Fibroblast of skin of right quadriceps (primary cell): ENCODE data around the gene SPTB.

Source experiments
- DNase-seq: peaks from one replicate; pipeline ENCODE4 v3.0.0-alpha.2; 2013

SPTB gene

DNA sequence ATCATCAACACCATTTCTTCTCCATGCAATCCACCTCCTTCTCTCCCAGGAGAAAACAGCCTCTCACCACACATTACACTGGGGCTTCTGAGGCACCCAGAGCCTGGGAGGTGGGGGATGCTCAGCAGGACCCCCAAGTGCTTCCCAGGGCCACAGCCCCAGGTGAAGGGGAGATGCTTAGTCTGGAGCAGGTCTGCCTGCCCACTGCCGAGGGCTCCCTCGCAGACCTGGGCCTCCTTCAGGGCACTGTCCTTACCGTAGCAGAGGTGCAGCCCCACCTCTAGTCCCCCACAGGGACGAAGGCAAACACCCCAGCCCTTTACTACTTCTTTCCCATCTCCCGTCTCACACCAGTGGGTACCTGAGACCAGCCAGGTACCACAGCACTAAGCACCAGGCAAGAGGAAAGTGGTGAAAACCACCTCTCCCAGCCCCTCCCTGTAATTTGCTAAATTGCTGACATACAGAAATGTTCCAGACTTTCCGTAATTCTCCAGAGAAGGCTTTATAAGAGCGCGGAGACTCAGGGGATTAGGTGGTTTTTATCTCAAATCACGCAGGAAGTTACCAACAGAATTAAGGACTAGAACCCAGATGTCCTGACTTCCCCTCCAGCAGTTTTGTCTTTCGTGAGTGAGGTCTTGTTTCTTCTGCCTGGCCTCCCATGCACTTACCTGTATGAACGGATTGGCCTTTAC lies 116.5 kb downstream of the SPTB start:
- DNase-seq: no peak

DNA sequence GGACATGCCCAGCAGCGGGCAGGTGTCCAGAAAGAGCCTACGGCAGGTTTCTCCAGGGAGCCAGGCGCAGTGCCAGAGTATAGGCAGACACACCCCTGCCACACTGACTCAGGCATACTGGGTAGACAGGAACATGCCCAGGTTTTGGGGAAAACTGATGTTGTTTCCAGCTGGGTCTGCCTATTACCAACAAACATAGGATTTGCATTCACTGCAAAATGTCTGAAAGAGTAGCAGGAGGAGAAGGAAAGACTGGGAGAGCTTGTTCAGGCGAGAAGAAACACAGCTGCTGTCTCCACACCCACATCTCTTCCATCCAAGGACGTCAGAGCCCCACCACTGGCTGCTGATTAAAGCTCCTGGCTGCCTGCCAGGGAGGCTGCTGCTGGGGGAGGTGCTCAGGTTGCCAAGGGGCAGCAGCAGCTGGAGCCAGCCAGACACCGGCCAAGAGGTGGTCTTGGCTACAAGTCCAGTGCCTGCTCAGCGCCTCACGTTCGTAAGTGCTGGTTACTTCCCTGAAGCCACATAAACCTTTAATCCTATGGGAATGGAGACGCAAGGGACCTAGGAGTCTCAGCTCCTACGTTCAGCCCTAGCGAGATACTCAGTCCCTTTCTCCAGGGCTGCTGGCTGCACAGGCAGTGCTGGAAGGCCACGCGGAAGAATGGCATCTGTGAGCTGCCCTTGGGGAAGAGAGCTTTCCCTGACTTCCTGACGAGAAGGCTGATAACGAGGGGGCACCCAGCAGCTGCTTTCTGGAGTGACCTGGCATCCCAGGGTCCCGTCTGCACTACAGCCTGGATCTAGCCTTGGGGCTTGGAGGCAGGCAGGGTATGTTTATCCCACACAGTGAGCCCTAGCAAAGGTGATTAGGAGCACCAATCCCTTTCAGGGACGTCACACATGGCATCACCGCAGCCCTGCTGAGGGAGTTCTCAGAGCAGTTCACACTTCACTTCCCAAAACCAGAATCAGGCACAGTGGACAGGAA lies 117.4 kb downstream of the SPTB start:
- DNase-seq: peak; percentile 87

DNA sequence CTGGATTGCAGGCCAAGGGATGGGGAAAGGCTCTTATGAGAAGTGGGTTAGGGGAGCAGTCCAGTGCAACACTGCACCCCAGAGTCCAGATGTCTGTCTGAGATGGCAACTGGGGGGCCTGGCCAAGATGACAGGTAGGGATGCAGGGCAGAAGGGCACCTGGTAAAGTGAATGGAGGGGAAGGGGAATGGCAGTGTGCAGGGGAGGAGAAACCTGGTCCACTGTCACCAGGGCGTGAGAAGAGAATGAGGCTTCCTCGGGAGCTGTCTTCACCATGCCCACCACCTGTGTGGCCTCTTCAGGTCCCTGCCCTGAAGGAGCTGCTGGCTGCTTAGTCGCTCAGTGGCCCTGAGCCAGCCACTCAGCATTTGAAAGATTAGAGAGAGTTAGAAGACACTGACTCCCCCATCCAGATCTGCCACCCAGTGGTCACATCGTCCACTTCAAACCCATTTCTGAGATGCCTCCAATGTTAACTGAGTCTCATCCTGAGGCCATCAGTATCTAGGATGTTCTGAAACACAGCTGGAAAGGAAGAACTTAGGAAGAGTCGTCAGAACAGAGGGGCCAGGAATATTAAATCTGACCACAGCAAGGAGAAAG lies 118.2 kb downstream of the SPTB start:
- peak; percentile 42 for DNase-seq

DNA sequence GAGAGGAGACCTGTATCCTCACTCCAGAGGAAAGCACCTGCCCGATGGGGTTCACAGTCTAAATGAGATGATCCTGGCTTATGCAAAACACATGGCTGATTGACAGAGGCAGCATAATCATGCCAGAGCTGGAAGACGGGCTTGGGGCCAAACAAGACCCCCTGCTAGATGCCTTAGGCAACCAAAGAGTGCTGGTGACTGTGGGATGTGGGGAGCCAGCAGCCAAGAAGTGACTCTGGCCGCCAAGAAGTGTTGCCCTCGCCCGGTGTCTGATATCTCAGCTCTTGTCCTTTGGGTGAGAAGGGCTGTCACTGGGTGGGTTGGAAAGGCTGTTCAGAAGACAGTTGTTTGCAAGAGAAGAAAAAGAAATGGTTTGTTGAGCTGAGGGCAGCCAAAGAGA lies 118.8 kb downstream of the SPTB start:
- no peak for DNase-seq

DNA sequence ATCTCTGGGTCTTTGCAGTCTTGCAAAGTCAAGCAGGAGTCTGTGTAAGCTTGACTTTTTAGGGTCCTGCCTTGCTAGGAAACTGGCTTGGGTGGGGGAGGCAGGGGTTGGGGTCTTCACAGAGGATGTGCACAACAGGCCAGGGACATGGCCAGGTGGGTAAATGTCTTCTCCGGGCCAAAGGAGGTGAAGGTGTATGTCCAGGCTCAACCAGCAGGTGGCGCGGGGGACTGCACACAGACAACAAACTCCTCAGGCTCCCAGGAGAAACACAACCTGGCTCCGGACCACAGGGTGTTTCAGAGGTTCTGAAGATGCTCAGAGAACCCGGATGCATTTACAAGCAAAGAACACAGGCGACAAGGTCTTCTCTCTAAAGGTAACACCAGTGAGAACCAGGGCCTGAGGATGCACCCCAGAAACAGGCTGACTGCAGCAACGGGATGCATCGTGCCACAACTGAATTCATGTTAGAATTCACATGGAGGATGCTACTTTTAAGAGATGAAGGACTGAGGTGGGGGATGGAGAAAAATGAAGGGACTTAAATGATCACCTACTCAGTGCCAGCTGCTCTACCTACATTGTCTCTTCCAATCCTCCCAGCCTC lies 119.5 kb downstream of the SPTB start:
- DNase-seq: peak; percentile 17

DNA sequence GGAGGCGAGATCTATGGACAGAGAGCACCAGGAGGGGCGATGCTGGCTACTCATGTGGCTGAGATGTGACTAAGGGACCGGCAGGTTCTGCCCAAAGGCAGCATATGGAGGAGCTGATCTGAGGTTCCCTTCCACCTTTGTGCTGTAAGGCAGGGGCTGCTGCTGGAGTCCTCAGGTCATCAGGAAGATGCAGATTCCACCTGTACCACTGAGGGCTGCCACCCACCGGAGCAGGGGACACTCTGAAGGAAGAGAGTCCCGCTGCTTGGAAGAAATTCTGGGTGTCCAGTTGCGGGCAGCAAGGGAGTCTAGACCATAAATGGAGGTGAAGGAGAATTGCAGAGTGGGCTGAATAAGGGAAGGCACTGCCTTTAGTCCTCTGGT lies 120.2 kb downstream of the SPTB start:
- DNase-seq: no peak

DNA sequence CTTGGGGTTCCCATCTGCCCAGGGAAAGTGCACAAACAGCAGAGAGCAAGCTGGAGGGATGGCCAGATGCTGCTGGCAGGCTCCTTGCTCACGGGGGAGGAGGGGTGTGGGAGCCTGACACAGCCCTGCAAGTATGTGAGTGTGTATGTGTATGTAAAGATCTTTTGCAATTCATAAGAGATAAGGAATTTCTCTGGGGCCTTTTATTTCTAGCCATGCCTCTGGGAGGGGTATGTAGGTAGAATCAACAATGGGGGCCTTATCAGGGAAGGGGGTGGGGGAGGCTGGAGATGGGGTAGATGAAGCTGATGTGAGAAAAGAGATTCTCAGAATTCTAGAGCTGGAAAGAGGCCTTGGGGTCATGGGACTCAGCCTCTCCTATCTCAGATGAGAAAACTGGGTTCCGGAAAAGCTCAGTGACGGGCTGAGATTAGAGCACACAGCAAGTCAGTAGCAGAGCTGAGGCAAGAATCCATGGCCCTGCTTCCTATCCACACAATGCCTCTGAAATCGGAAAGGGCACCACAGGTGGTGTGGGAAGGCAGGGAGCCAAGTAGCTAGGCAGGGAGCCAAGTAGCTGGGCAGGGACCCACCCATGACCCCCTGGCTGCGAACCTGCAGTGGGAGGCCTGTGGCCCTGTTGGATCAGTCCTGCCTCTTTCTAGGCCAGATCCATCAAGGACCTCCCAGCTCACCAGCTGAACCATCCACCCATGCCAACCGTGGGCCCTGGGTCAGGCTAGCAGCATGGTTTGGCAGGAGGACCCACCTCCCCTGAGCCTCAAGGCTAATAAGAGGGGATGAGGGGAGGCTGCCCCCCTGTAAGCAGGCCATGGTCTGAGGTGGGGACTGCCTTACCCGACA lies 120.8 kb downstream of the SPTB start:
- peak; percentile 90 for DNase-seq

DNA sequence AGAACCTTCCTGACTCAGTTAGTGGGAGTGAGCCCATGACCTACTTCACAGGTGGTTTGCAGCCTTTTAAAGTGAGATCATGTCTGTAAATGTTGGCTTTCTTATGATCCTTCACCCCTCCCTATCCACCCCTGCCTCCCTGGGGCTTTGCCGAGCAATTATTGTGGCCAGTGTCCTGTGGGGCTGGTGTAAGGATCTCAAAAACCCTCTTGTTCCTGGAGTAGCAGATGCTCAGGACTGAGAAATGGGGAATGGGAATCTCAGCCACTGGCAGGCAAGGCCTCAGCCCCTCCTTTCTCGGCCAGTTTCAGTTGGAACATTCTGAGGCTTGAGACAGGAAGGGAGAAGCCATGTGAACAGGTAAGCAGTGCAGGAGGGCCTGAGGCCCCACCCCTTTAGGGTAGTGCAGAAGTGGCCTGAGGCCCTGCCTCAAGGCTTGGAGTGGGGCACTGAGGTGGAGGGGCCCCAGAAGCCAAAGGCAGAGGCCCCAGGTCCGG lies 121.6 kb downstream of the SPTB start:
- DNase-seq: peak; percentile 58

DNA sequence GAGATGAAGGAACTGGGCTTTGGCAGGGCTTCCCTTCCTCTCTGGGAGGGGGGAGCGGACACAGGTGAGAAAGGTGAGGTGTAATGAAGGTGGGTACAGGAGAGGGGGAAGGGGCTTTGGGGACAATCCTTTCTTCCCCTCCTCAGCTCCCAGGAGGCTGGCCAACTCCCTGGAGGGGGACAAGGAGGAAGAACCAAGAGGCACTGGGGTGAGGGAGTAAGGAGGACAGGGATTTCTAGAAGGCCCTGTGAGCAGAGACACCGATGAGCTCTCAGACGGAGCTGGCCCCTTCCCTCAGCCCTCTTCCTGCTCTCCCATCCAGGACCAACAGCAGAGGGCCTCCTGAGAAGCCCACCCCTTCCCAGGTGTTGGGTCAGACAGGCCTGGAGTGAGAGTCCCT lies 122.1 kb downstream of the SPTB start:
- DNase-seq: no peak

DNA sequence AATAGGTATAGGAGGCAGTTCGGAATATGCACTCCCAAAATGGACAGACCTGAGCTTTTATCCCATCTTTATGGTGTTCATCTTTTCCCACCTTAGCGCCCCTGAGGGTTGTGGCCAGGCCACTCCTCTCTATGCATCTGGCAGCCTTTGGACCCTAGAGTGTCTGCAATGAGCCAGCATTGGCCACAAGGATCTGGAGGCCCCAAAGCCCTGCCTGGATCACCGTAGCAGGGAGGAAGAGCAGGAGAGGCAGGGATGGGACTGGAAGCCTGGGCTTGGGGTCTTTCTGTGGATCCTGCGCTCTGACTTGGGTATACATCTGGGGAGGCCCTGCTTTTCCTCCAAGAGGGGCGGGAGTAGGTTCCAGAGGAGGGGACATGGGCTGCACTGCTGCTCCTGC lies 123.0 kb downstream of the SPTB start:
- DNase-seq: no peak

DNA sequence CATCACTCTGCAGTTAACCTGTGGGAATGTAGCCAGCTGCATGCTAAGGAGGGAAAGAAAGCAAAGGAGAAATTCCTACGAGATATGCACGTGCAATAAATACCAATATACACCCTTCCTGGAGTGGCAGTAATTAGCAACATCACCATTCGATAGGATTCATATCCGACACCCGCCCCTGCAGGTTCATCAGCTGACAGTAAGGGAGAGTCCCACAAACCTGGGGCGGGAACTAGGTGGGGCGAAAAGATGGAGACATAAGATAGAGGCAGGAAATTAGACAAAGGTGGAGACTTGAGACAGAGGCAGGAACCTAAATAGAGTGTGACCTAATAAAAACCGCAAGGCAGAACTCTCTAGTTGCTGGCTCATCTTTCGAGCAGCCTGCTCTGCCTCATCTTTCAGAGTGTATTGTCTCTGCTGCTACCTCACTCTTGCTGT lies 123.9 kb downstream of the SPTB start:
- DNase-seq: peak; percentile 60

DNA sequence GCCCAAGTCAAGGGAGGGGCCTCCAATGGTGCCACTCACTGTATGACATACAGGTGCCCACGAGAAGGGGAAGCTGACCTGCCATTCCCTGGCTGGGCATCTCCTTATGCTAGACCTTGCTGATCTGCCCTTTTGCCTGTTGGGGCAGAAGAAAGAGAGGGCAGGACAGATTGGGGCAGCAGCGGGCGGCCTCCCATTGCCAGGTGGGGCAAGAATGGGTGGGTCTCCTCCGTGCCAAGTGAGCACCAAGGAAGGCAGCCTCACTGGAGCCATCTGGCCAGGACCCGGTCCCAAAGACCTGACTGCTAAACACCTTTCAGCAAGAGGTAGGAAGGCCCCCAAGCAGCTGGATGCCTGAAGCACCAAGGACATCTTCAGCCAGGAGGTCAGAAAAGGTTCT lies 125.0 kb downstream of the SPTB start:
- no peak for DNase-seq

DNA sequence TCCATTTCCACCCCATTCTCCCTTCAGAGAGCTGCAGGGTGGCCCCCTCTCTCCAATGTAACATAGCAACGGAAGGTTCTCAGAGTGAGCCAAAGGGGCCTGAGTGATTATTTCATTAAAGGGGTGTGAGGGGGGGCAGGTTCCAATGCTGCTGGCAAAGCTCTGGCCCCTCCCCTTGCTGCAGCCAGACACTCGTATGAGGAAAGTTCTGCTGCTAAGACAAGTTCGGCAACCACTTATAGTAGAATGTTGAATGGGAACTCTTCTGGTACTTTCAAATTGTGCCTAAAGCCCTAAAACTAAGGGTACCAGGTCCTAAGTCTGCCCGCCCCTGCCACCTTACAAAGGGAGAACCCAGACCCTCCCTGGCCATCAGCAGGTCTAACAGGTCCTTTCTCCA lies 125.7 kb downstream of the SPTB start:
- no peak for DNase-seq

DNA sequence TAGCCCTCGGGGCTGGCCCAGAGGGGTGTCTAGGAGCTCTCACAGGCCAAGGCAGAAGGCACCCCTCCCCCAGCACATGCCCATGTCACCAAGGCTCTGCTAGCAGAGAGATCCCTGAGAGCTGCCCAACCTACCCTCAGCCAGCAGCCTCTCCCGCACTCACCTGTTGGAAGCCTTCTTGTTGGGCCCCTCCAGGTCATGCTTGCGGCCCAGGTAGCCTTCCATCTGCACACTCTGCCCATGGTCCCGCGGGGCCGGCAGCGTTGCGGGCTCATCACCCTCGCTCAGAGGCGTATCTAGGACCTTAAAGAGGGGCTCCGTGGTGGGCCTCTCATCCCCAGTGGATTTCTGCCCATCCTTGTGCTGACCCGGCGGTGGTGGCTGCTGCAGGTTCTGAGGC lies 126.3 kb downstream of the SPTB start:
- DNase-seq: no peak

DNA sequence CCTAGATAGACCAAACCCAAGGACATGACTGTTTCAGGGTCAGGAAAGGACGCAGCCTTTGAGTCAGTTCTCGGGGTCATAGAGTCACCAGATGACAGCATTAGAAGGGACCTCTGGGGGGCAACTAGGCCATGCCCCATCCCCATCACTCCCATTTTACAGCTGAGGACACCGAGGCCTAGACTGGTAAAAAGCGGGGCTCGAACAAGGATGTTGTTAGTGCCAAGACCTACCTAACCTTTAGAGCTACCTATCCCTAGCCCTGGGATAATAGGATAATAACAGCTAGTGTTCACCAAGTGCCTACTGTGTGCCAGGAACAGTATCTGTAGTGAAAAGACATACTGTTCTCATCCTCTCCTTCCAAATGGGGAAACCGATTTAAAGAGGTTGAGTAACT lies 126.8 kb downstream of the SPTB start:
- no peak for DNase-seq

DNA sequence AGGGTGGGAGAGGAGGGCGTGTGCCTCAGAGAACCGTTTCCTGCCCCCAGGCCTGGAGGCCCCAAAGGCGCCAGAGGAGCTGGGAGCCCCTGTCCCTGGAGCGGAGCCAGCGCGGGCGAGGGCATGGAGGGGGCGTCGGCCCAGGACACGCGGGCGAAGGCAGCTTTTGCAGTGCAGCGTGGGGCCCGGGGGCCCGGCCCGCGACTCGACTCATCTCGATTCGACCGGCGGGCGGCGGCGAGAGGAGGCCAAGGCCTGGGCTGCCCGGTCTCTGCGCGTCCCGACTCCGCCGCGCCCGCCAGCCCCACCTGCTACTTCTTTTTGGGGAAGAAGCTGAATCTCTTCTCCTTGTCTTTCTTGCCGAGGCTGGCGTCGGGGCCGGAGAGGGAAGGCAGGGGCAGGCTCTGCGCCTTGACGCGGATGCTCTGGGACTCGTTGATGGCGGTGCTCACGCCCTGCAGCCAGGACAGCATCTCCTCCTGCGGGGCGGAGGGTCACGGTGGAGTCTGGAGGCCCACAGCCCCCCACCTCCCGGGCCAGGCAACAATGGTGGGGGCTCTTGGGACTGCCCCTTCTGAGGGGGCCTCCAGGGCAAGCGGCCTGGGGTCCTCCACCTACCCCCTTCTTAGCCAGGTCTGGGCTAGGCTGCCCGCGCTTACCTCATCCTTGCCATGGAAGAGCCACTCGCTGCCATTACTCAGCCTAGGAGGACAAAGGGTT lies 130.6 kb downstream of the SPTB start:
- DNase-seq: no peak

DNA sequence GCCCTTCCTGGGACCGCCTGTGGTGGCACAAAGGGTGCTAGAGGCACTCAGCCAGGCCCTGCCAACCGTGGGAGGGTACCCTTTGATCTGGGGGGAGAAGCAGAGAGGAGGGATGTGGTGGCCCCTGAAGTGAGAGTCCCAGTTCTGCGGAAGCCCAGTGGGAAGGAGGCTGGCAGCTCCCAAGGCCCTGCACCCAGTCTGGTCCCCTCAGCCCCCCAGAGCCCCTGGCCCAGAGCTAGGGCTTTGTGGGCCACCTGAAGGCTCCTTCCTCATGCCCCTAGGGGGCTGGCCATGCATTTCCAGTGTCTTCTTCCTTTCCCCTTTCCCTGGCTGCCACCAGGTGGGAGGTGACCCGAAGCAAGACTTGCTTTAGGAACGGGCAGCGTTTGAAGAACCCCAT lies 131.2 kb downstream of the SPTB start:
- no peak for DNase-seq

DNA sequence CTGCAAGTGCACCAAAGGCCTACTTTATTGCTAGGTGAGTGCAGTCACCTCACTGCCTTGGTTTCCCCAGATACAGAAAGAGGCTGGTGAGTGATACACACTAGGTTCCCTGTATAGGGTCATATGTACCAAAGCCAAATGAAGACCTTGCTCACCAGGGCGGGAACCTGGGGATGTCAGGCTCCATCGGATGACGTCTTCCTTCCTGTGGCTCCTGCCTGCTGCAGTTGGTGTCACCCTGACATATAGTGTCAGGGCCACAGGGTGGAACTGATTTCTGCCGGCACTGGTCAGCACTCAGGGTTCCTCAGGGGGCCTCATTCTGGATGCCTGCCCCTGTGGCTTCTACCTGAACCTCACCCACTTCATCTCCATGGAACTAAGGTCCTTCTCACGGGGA lies 132.4 kb downstream of the SPTB start:
- DNase-seq: no peak

DNA sequence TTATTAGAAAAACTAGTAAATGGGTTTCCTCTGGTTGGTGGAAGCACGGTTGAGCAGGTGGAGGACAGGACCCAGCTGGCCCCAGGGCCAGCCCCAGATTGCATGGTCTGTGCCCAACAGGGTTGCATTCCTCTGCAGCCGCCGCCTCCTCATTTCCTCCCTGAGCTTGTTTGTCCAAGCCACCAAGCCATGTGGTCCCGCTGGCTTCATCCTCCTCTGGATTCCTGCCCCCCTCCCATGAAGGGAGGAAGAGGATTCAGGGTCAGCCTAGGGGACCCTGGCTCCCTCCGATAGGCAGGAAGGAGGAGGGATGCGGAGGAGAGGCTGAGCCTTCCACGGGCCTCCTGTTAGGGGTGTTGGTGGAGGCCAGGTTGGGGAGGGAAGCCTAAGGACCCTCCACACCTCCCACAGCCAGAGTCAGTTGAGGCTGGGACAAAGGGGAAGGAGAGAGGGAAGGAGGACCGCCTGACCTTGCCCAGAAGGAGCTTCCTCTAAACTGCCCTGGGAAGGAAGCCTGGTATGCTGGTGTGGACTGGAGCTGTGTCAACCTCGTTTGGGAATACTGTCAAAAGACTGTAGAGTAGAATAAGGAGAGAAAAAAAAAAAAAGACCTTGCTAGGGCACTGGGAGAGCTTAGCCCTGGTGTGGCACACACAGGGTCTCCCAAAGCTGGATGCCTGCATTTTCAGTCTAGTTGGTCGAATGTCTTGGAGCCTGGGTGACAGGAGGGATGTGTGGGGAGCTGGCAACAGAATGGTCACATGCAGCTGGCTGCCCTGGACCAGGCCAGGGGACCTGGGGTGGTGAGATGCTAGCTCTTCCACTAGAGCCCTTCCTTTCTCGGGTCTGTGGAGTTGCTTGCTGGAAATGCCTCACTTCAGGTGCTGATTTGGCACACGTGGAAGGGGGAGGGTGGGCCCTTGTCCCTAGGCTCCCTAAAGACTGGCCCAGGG lies 133.1 kb downstream of the SPTB start:
- no peak for DNase-seq

DNA sequence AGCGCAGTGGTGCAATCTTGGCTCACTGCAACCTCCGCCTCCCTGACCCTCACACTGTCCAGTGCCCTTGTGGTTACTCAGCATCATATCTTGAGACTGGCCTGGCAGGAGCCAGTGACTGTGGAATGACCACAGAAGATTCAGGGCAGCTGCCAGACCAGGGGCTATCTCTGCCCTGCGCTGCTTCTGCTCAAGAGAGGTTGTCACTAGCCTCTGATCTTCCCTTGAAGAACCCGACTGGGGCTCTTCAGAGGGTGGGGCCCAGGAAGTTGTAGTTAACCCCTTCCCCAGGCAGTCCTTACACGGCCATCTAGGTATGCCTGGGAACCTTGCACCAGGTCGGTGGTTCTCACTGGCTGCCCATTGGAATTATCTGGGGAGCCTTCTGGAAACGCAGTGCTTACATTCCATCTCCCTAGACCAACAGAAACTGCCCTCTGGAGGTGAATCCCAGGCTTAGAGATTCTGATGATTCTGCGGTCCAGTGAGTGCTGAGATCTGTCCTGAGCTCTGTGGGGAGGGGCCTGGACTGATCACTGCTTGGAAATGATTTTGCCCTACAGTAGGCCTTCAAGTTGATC lies 134.1 kb downstream of the SPTB start:
- DNase-seq: no peak
